WTC11 (cell line): ENCODE data around the gene SARM1. TPM values are rescaled to one million over a fixed set of nuclear protein-coding genes. Genes with fewer than 3 reads are reported as not detected.

ENCODE experiments used
- ATAC-seq: fragments of 200-7000 bp; cut with Tn5 transposase; 2 replicates; pipeline ENCODE4 v1.10.0; 2021; ENCODE audit warnings: mild to moderate bottlenecking, moderate library complexity
- CTCF ChIA-PET: fragments of 300-600 bp; sonication (Branson Sonifier 250); formaldehyde crosslinking; loops from one replicate; lab custom pipeline; 2021; ENCODE audit warnings: antibody characterized with exemption; lab: Charles Lee
- POLR2A ChIA-PET: fragments of 350-600 bp; sonication (Branson Sonifier 250); formaldehyde crosslinking; loops from one replicate; lab custom pipeline; 2021; ENCODE audit warnings: antibody characterized with exemption; lab: Charles Lee
- DNase-seq: peaks from one replicate; pipeline ENCODE4 v3.0.0; 2021; ENCODE audit warnings: low spot score
- H3K27ac Mint-ChIP-seq: 2 replicates; pipeline ENCODE4 v1.8.0; 2021; ENCODE audit warnings: mixed read lengths
- H3K27me3 Mint-ChIP-seq: 2 replicates; pipeline ENCODE4 v1.8.0; 2021; ENCODE audit warnings: low read depth, mild to moderate bottlenecking, moderate library complexity, mixed read lengths
- H3K36me3 Mint-ChIP-seq: 2 replicates; pipeline ENCODE4 v1.8.0; 2021; ENCODE audit warnings: mixed read lengths
- H3K4me1 Mint-ChIP-seq: 2 replicates; pipeline ENCODE4 v1.8.0; 2022; ENCODE audit warnings: mixed read lengths
- H3K4me3 Mint-ChIP-seq: 2 replicates; pipeline ENCODE4 v1.8.0; 2021; ENCODE audit warnings: mild to moderate bottlenecking, moderate library complexity, mixed read lengths
- H3K9me3 Mint-ChIP-seq: 2 replicates; pipeline ENCODE4 v1.8.0; 2021; ENCODE audit warnings: mixed read lengths
- ESRRA ChIP-seq: sonication (generic); formaldehyde crosslinking; IDR thresholded peaks from 2 replicates; pipeline ENCODE4 v1.8.1; 2022; ENCODE audit warnings: mild to moderate bottlenecking, missing genetic modification reagents, borderline replicate concordance
- GABPB1 ChIP-seq: sonication (generic); formaldehyde crosslinking; IDR thresholded peaks from 2 replicates; pipeline ENCODE4 v1.8.1; 2023; ENCODE audit warnings: mild to moderate bottlenecking, missing genetic modification reagents
- HMGA2 ChIP-seq: fragments of 250-450 bp; sonication (Bioruptor Pico); IDR thresholded peaks from 2 replicates; pipeline ENCODE4 v1.4.0; 2021; ENCODE audit warnings: mild to moderate bottlenecking, moderate library complexity
- MXD4 ChIP-seq: fragments of 250-450 bp; sonication (Bioruptor Pico); IDR thresholded peaks from 2 replicates; pipeline ENCODE4 v1.8.0; 2021; ENCODE audit warnings: mild to moderate bottlenecking, moderate library complexity, borderline replicate concordance
- NR3C1 ChIP-seq: sonication (generic); formaldehyde crosslinking; conservative IDR thresholded peaks from 2 replicates; pipeline ENCODE4 v1.8.1; 2023; ENCODE audit warnings: low read depth, mild to moderate bottlenecking, missing genetic modification reagents
- ZNF263 ChIP-seq: sonication (generic); formaldehyde crosslinking; IDR thresholded peaks from 2 replicates; pipeline ENCODE4 v1.8.1; 2022; ENCODE audit warnings: low read depth, mild to moderate bottlenecking, moderate library complexity, missing genetic modification reagents
- total RNA-seq: library from RNA; stranded (reverse); gene quantifications from 3 replicates; pipeline ENCODE4 v1.2.3, GENCODE V29; 2021
- TF ChIP-seq, protein P1 (sequence below): fragments of 250-450 bp; sonication (Bioruptor Pico); IDR thresholded peaks from 2 replicates; pipeline ENCODE4 v1.9.0; 2021; ENCODE audit warnings: mild to moderate bottlenecking
- TF ChIP-seq, protein P2 (sequence below): sonication (generic); formaldehyde crosslinking; IDR thresholded peaks from 2 replicates; pipeline ENCODE4 v1.8.0; 2023; ENCODE audit warnings: missing genetic modification reagents, mild to moderate bottlenecking, borderline replicate concordance
- TF ChIP-seq, protein P3 (sequence below): fragments of 250-450 bp; sonication (Bioruptor Pico); conservative IDR thresholded peaks from 2 replicates; pipeline ENCODE4 v1.9.0; 2021; ENCODE audit warnings: mild to moderate bottlenecking
- TF ChIP-seq, protein P4 (sequence below): sonication (generic); formaldehyde crosslinking; IDR thresholded peaks from 2 replicates; pipeline ENCODE4 v1.8.1; 2023; ENCODE audit warnings: mild to moderate bottlenecking, missing genetic modification reagents, borderline replicate concordance
- TF ChIP-seq, protein P5 (sequence below): sonication (generic); formaldehyde crosslinking; IDR thresholded peaks from 2 replicates; pipeline ENCODE4 v1.8.1; 2023; ENCODE audit warnings: mild to moderate bottlenecking, moderate library complexity, missing genetic modification reagents

The SARM1 gene
- total RNA-seq, 1 experiment from 2014 or later, result 3.8 TPM

DNA sequence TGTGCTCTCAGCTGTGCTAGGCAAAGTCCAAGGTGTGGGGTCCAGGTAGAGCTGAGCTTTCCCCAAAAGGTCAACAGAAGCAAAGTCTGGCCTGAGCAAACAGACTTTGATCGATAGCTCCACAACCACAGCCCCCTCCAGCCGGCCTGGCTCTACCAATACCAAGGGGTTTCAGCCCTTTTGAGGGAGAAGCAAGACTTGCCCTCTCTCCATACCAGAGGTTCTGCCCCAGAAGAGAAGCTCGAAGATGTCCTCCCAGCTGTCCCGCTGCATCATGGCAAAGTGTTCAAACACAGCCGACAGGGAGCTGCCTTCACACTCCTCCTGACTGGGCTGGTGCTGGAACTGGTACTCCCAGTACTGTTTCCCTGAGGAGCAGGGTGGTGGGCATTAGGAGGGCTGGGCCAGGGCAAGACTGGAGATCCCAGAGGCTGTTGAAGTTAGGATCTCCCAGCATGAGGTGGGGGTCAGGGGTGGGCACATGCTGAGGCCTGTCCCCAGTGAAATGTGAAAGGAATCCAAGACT is 3.1 kb upstream of the SARM1 start:
- peaks cover 19% of the 10 kb centered on the region for H3K4me1 Mint-ChIP-seq

DNA sequence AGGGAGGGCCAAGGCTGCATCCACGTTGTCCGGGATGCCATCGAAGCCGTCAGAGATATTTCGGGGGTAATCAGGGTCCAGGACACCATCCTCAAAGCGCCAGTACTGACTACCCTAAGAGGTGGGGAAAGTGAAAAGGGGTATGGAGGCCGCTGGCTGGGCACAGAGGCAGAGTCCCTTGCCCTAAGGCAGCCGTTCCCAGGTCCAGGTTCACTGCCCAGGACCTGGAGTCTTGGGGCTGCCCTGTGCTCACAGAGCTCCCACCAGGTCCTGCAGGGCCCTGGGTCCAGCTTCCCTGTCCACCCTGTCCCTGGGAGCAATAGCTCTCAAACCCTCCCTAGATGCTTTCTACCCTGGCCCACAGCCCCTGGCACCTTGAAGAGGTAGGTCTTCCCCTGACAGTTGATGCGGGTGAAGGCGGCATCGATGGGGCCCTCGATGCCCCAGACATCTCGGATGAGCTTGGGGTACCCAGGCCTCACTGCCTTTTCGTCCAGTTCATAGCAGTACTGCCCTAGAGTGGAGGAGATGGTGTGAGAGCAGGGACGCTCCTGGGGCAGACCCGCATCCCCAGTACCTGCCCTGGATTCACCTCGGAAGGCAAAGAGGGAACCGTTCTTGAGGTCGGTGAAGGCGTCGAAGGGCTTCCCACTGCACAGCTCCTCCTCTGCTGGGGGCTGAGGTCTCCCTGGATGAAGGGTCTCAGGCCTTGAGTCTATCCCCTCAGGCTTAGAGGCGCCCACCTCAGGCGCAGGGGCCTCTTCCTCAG is 2.4 kb upstream of the SARM1 start:
- H3K9me3 Mint-ChIP-seq, result no peaks in the 10 kb centered on the region
- POLR2A ChIA-PET, result no interaction called here
- CTCF ChIA-PET, result interaction anchor here (1.2 to 2.3 kb wide), 2 partner anchors 33 to 48 kb away, joined by 4 to 19 read pairs; no protein-coding TSS in a partner anchor
- TF ChIP-seq, protein P1, sequence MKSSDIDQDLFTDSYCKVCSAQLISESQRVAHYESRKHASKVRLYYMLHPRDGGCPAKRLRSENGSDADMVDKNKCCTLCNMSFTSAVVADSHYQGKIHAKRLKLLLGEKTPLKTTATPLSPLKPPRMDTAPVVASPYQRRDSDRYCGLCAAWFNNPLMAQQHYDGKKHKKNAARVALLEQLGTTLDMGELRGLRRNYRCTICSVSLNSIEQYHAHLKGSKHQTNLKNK (CRISPR knock-in tag), result no peak
- TF ChIP-seq NR3C1 (CRISPR knock-in tag) (no peak), HMGA2 (CRISPR knock-in tag) (no peak), ESRRA (CRISPR knock-in tag) (no peak), ZNF263 (CRISPR knock-in tag) (no peak), MXD4 (no peak)
- TF ChIP-seq, protein P2, sequence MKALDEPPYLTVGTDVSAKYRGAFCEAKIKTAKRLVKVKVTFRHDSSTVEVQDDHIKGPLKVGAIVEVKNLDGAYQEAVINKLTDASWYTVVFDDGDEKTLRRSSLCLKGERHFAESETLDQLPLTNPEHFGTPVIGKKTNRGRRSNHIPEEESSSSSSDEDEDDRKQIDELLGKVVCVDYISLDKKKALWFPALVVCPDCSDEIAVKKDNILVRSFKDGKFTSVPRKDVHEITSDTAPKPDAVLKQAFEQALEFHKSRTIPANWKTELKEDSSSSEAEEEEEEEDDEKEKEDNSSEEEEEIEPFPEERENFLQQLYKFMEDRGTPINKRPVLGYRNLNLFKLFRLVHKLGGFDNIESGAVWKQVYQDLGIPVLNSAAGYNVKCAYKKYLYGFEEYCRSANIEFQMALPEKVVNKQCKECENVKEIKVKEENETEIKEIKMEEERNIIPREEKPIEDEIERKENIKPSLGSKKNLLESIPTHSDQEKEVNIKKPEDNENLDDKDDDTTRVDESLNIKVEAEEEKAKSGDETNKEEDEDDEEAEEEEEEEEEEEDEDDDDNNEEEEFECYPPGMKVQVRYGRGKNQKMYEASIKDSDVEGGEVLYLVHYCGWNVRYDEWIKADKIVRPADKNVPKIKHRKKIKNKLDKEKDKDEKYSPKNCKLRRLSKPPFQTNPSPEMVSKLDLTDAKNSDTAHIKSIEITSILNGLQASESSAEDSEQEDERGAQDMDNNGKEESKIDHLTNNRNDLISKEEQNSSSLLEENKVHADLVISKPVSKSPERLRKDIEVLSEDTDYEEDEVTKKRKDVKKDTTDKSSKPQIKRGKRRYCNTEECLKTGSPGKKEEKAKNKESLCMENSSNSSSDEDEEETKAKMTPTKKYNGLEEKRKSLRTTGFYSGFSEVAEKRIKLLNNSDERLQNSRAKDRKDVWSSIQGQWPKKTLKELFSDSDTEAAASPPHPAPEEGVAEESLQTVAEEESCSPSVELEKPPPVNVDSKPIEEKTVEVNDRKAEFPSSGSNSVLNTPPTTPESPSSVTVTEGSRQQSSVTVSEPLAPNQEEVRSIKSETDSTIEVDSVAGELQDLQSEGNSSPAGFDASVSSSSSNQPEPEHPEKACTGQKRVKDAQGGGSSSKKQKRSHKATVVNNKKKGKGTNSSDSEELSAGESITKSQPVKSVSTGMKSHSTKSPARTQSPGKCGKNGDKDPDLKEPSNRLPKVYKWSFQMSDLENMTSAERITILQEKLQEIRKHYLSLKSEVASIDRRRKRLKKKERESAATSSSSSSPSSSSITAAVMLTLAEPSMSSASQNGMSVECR, result no peak
- TF ChIP-seq, protein P3, sequence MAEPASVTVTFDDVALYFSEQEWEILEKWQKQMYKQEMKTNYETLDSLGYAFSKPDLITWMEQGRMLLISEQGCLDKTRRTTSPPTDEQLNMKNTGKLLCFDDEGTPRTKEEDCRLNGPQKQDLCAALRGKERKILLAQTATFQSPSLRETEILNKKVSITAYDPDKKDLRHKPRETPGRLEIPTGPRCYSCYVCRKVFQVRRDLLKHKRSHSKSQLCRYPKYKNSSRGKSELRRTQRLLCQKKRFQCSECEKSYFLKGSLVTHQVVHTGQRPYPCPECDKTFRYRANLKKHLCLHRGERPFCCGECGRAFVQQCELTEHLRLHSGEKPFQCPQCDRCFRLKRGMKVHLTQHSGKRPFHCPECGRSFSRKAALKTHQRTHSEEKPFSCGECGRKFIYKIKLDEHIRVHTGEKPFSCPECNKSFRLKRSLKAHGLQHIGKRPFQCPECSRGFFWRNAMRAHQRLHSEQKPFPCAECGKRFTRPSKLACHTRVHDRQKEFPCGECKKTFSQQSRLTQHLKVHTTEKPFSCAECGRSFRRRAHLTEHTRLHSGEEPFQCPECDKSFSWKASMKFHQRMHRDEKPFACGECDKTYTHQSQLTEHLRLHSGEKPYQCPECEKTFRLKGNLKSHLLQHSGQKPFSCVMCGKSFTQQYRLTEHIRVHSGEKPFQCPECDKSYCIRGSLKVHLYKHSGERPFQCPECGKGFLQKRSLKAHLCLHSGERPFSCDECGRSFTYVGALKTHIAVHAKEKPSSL, result no peak
- TF ChIP-seq, protein P4, sequence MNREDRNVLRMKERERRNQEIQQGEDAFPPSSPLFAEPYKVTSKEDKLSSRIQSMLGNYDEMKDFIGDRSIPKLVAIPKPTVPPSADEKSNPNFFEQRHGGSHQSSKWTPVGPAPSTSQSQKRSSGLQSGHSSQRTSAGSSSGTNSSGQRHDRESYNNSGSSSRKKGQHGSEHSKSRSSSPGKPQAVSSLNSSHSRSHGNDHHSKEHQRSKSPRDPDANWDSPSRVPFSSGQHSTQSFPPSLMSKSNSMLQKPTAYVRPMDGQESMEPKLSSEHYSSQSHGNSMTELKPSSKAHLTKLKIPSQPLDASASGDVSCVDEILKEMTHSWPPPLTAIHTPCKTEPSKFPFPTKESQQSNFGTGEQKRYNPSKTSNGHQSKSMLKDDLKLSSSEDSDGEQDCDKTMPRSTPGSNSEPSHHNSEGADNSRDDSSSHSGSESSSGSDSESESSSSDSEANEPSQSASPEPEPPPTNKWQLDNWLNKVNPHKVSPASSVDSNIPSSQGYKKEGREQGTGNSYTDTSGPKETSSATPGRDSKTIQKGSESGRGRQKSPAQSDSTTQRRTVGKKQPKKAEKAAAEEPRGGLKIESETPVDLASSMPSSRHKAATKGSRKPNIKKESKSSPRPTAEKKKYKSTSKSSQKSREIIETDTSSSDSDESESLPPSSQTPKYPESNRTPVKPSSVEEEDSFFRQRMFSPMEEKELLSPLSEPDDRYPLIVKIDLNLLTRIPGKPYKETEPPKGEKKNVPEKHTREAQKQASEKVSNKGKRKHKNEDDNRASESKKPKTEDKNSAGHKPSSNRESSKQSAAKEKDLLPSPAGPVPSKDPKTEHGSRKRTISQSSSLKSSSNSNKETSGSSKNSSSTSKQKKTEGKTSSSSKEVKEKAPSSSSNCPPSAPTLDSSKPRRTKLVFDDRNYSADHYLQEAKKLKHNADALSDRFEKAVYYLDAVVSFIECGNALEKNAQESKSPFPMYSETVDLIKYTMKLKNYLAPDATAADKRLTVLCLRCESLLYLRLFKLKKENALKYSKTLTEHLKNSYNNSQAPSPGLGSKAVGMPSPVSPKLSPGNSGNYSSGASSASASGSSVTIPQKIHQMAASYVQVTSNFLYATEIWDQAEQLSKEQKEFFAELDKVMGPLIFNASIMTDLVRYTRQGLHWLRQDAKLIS (CRISPR knock-in tag), result no peak
- TF ChIP-seq, protein P5, sequence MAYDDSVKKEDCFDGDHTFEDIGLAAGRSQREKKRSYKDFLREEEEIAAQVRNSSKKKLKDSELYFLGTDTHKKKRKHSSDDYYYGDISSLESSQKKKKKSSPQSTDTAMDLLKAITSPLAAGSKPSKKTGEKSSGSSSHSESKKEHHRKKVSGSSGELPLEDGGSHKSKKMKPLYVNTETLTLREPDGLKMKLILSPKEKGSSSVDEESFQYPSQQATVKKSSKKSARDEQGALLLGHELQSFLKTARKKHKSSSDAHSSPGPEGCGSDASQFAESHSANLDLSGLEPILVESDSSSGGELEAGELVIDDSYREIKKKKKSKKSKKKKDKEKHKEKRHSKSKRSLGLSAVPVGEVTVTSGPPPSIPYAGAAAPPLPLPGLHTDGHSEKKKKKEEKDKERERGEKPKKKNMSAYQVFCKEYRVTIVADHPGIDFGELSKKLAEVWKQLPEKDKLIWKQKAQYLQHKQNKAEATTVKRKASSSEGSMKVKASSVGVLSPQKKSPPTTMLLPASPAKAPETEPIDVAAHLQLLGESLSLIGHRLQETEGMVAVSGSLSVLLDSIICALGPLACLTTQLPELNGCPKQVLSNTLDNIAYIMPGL (CRISPR knock-in tag), result no peak

More for the DNA sequence above, 3.1 kb upstream of the SARM1 start:
- peaks cover 20% of the 10 kb centered on the region for H3K27me3 Mint-ChIP-seq
- peak; percentile 61; the same call in 1 of the 2 replicates for TF ChIP-seq GABPB1 (CRISPR knock-in tag)
- TF ChIP-seq, protein P2, result no peak
- TF ChIP-seq, all 79 proteins: peak for 1
- POLR2A ChIA-PET, result no interaction called here
- CTCF ChIA-PET, result no interaction called here
- Mint-ChIP-seq H3K27ac (no peak overlapping the region), H3K36me3 (no peaks in the 10 kb centered on the region), H3K4me3 (no peak overlapping the region), H3K9me3 (no peaks in the 10 kb centered on the region)
- ATAC-seq, result no peak
- no peak for DNase-seq

More for the DNA sequence above, 2.4 kb upstream of the SARM1 start:
- no peaks in the 10 kb centered on the region for H3K36me3 Mint-ChIP-seq
- no peak for DNase-seq
- no peak overlapping the region for H3K4me3 Mint-ChIP-seq
- no peak overlapping the region for H3K27ac Mint-ChIP-seq
- H3K4me1 Mint-ChIP-seq, result peaks cover 21% of the 10 kb centered on the region
- no peak for ATAC-seq
- peaks cover 27% of the 10 kb centered on the region for H3K27me3 Mint-ChIP-seq
